ENCODE data around the gene SQSTM1. TPM values are rescaled to one million over a fixed set of nuclear protein-coding genes. Genes with fewer than 3 reads are reported as not detected.

Gene SQSTM1
- total RNA-seq, 4 donors from 2014 or later: 416 to 877 (median 516) TPM

DNA sequence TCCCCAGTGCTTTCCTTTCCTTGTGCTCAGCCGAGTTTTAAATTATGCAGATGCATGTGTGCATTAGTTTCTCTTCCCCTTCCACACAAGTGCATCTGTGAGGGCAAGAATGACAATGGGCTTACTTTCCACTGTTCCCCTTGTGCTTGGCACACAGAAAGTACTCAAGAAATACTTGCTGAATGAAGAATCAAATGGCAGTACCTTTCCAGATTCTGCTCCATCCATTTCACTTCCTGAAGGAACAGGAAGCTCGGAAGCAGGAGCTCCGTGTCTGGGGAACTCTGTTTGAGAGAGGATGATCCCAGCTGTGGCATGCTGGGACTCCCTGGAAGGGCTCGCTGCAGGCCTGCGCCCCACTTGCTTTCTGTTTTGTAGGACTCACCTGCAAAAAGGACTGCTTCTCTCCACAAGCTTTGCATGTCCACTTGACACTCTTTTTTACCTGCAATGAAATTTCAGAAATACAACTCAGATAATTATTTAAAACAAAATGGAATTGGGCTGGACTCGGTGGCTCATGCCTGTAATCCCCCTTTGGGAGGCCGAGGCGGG is 32.4 kb downstream of the SQSTM1 start:
- TF ChIP-seq CTCF (IDR thresholded peaks at IDR 0.05; ENCODE audit: low read depth): no peak

DNA sequence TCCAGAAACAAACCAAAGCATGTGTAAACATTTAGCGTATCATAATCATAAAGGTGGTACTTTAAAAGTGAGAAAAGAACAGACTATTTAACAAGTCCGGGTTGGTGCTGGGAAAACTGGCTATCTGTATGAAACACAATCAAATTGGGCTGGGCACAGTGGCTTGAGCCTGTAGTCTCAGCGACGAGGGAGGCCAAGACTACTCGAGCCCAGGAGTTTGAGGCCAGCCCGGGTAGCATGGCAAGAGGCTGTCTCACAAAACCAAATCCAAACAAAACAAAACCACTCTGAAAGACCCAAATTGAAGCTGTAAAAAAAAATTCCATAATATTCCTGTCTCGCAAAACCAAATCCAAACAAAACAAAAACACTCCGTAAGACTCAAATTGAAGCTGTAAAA is 33.7 kb downstream of the SQSTM1 start:
- no peak for TF ChIP-seq CTCF (IDR thresholded peaks at IDR 0.05; ENCODE audit: low read depth)

GRCh38 chr5:179858241-179858585 is 37.5 kb downstream of the SQSTM1 start:
- TF ChIP-seq CTCF (IDR thresholded peaks at IDR 0.05; ENCODE audit: low read depth): no peak

DNA sequence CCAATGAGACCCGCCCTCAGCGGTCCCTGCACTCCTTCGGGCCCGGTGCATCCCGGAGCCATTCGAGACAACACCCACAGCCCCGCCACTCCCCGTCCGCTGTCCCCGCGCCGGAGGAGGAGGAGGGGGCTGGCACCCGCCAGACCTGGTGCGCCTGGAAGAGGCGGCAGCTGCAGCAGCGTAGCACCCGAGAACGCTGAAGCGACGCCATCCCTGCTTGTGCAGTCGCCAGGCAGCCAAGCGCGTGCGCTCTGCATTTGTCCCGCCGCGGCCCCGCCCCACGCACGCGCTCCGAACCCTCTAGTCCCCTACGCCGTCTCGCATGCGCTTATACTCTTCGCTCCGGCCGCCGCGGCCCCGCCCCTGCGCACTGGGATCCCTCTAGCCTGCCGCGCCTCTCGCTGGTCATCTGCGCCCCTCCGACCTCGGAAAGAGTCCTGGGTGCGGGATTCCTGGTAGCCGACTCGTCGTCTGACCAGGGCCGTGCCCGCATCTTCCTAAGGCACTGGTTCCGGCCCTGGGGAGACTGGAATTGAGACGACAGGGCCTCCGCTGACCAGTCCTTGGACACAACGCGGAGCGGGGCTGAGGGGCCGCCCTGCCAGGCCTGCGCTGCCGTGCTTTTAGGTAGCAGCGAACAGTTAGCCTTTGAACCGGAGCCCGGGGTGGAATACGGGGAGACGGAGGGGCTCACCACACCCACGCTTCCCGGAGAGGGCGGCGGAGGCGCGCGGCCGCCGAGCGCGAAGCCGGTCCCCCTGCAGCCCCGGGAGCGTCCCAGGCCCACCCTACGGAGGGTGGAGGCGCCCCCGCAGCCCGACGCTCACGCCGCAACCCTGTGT is 38.1 kb downstream of the SQSTM1 start, which contains the start of gene MRNIP:
Gene MRNIP, minus strand, starts transcription at position 232 of the 842 bp plus-strand sequence. Its CDS starts 21 bp downstream, at position 211.
- TF ChIP-seq CTCF (IDR thresholded peaks at IDR 0.05; ENCODE audit: low read depth): no peak

DNA sequence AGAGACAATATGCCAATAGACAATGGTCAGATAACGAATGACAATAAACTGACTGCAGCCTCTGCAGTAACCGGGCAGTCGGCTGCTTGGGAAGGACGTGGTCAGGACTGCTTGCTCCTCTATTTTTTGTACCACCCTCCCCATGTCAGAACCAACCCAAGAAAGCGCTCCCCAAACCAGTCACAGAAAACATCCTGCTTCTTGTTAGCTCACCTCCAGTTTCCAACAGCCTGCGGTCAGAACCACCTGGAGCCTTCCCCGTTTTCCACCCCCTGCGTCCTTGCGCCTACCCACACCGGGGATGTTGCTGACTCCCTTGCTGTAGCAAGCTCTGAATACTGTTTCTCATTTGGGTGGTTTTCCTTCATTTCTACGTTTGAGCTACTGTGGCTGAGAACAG is 39.6 kb downstream of the SQSTM1 start:
- TF ChIP-seq CTCF (IDR thresholded peaks at IDR 0.05; ENCODE audit: low read depth): no peak

- TF ChIP-seq CTCF (IDR thresholded peaks at IDR 0.05; ENCODE audit: low read depth): no peak
Measured at GRCh38 chr5:179862296-179862695, 41.6 kb downstream of the SQSTM1 start.

DNA sequence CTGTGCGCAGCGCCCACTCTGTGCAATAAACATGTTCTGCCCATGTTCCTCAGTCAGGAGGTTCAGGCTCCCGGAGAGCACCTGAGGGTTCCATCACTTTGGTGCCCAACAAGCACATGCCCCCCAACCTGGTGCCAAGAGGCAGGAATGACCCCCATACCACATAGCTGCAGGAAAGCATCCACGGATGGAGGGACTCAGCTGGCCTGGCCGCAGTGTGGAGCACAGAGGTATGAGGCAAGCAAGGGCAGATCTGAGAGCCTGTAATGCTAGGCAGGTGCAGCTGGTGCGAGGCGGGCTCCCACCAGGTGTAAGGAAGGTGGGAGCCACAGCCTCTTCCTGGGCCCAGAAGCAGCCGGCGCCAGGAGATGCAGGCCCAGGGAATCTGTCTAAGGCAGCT is 42.2 kb downstream of the SQSTM1 start:
- no peak for TF ChIP-seq CTCF (IDR thresholded peaks at IDR 0.05; ENCODE audit: low read depth)
